ENCODE data around the gene FANCD2. TPM values are rescaled to one million over a fixed set of nuclear protein-coding genes. Genes with fewer than 3 reads are reported as not detected.
"Not testable (repeated sequence)": the region's sequence is repeated elsewhere in the genome, so short reads cannot be mapped to it uniquely, and the experiment has no call there.

FANCD2 gene
- total and polyA plus RNA-seq, 4 experiments from 2014 or later, result 5.3 to 28.3 (median 16.7) TPM

GRCh38 chr3:10121064-10121463 lies 94.8 kb downstream of the FANCD2 start:
- CTCF ChIA-PET (ENCODE audit: partially characterized antibody), result interaction anchor here (1.2 kb wide), 1 partner anchor 142 kb away, joined by 3 read pairs; no protein-coding TSS in a partner anchor
- Histone ChIP-seq H3K4me1 (ENCODE audit: insufficient read depth, low read length) (peaks cover 43% of the 10 kb centered on the region), H3K4me3 (ENCODE audit: low read length in 2 of 2) (no peak overlapping the region), H3K27me3 (ENCODE audit: insufficient read depth, low read length) (no peaks in the 10 kb centered on the region), H3K27ac (ENCODE audit: low read depth, low read length) (no peak overlapping the region), H3K9me3 (ENCODE audit: control insufficient read depth in 1 of 2, low read length in 2 of 2) (no peaks in the 10 kb centered on the region), H3K36me3 (ENCODE audit: insufficient read depth, low read length) (peaks cover 32% of the 10 kb centered on the region)
- no peak overlapping the region for H3K4me3 Mint-ChIP-seq
- H3K4me1 Mint-ChIP-seq, result peaks cover 36 to 60% (median 46%) of the 10 kb centered on the region in 4 donors
- POLR2A ChIA-PET (ENCODE audit: partially characterized antibody), result no interaction called here
- peak overlapping the region in 5 of 7 donors; percentile 2 to 78 (median 36) for H3K27ac Mint-ChIP-seq
- no peaks in the 10 kb centered on the region for H3K9me3 Mint-ChIP-seq
- intact Hi-C loops (cut with micrococcal nuclease), result no loop called here
- H3K36me3 Mint-ChIP-seq, result peaks cover 15 to 44% of the 10 kb centered on the region in 2 donors
- no peak for DNase-seq
- no peaks in the 10 kb centered on the region for H3K27me3 Mint-ChIP-seq

GRCh38 chr3:10122724-10123123 lies 96.5 kb downstream of the FANCD2 start:
- Mint-ChIP-seq H3K4me3 (no peak overlapping the region), H3K27ac (peak overlapping the region in 4 of 7 donors; percentile 44 to 84 (median 68)), H3K4me1 (peaks cover 28 to 45% (median 37%) of the 10 kb centered on the region in 4 donors), H3K27me3 (no peaks in the 10 kb centered on the region), H3K9me3 (no peaks in the 10 kb centered on the region), H3K36me3 (peaks cover 29 to 50% of the 10 kb centered on the region in 2 donors)
- Histone ChIP-seq H3K27me3 (ENCODE audit: insufficient read depth, low read length) (no peaks in the 10 kb centered on the region), H3K36me3 (ENCODE audit: insufficient read depth, low read length) (peaks cover 39% of the 10 kb centered on the region), H3K4me1 (ENCODE audit: insufficient read depth, low read length) (peaks cover 26% of the 10 kb centered on the region), H3K4me3 (ENCODE audit: low read length in 2 of 2) (no peak overlapping the region), H3K27ac (ENCODE audit: low read depth, low read length) (no peak overlapping the region), H3K9me3 (ENCODE audit: control insufficient read depth in 1 of 2, low read length in 2 of 2) (no peaks in the 10 kb centered on the region)
- intact Hi-C loops (cut with micrococcal nuclease), result no loop called here
- POLR2A ChIA-PET (ENCODE audit: partially characterized antibody), result no interaction called here
- CTCF ChIA-PET (ENCODE audit: partially characterized antibody), result interaction anchor here (1.3 kb wide), 1 partner anchor 72 kb away, joined by 3 read pairs; no protein-coding TSS in a partner anchor
- no peak for DNase-seq

GRCh38 chr3:10135872-10136271 lies 109.6 kb downstream of the FANCD2 start:
- H3K4me1 Mint-ChIP-seq; POLR2A ChIA-PET (ENCODE audit: partially characterized antibody); intact Hi-C loops (cut with micrococcal nuclease): not testable (repeated sequence)

GRCh38 chr3:10136426-10137005 lies 110.3 kb downstream of the FANCD2 start:
- ChIA-PET POLR2A (ENCODE audit: partially characterized antibody) (no interaction called here), CTCF (ENCODE audit: partially characterized antibody) (no interaction called here)
- H3K9me3 ChIP-seq (ENCODE audit: control insufficient read depth in 1 of 2, low read length in 2 of 2), result no peaks in the 10 kb centered on the region
- H3K27me3 Mint-ChIP-seq, result no peaks in the 10 kb centered on the region
- H3K4me3 Mint-ChIP-seq, result no peak overlapping the region
- DNase-seq, result no peak
- intact Hi-C loops (cut with micrococcal nuclease), result no loop called here
- no peaks in the 10 kb centered on the region for H3K36me3 ChIP-seq (ENCODE audit: insufficient read depth, low read length)
- H3K4me3 ChIP-seq (ENCODE audit: low read length in 2 of 2), result no peak overlapping the region
- H3K36me3 Mint-ChIP-seq, result peaks cover 0 to under 1% of the 10 kb centered on the region in 2 donors
- H3K4me1 ChIP-seq (ENCODE audit: insufficient read depth, low read length), result peaks cover 5% of the 10 kb centered on the region
- peaks cover 0 to 8% (median under 1%) of the 10 kb centered on the region in 4 donors for H3K4me1 Mint-ChIP-seq
- no peaks in the 10 kb centered on the region for H3K9me3 Mint-ChIP-seq
- no peaks in the 10 kb centered on the region for H3K27me3 ChIP-seq (ENCODE audit: insufficient read depth, low read length)
- no peak overlapping the region for H3K27ac ChIP-seq (ENCODE audit: low read depth, low read length)
- no peak overlapping the region for H3K27ac Mint-ChIP-seq

More at GRCh38 chr3:10135872-10136271, 109.6 kb downstream of the FANCD2 start:
- H3K4me3 ChIP-seq (ENCODE audit: low read length in 2 of 2); H3K9me3 ChIP-seq (ENCODE audit: control insufficient read depth in 1 of 2, low read length in 2 of 2); DNase-seq; H3K4me3 Mint-ChIP-seq; H3K36me3 Mint-ChIP-seq; H3K9me3 Mint-ChIP-seq; H3K4me1 ChIP-seq (ENCODE audit: insufficient read depth, low read length); H3K36me3 ChIP-seq (ENCODE audit: insufficient read depth, low read length); H3K27me3 Mint-ChIP-seq; CTCF ChIA-PET (ENCODE audit: partially characterized antibody); H3K27me3 ChIP-seq (ENCODE audit: insufficient read depth, low read length); H3K27ac Mint-ChIP-seq; H3K27ac ChIP-seq (ENCODE audit: low read depth, low read length): not testable (repeated sequence)

- H3K36me3 ChIP-seq (ENCODE audit: insufficient read depth, low read length), result no peaks in the 10 kb centered on the region
- no peak overlapping the region for H3K4me3 ChIP-seq (ENCODE audit: low read length in 2 of 2)
- intact Hi-C loops (cut with micrococcal nuclease), result no loop called here
- H3K27ac Mint-ChIP-seq, result peak overlapping the region in 1 of 7 donors; percentile 48
- no peak overlapping the region for H3K4me3 Mint-ChIP-seq
- H3K4me1 ChIP-seq (ENCODE audit: insufficient read depth, low read length), result peaks cover 5% of the 10 kb centered on the region
- no peaks in the 10 kb centered on the region for H3K9me3 ChIP-seq (ENCODE audit: control insufficient read depth in 1 of 2, low read length in 2 of 2)
- no peaks in the 10 kb centered on the region for H3K27me3 Mint-ChIP-seq
- CTCF ChIA-PET (ENCODE audit: partially characterized antibody), result no interaction called here
- DNase-seq, result no peak
- POLR2A ChIA-PET (ENCODE audit: partially characterized antibody), result no interaction called here
- no peaks in the 10 kb centered on the region for H3K27me3 ChIP-seq (ENCODE audit: insufficient read depth, low read length)
- H3K4me1 Mint-ChIP-seq, result peaks cover 0 to 14% (median under 1%) of the 10 kb centered on the region in 4 donors
- H3K27ac ChIP-seq (ENCODE audit: low read depth, low read length), result no peak overlapping the region
- H3K9me3 Mint-ChIP-seq, result no peaks in the 10 kb centered on the region
- peaks cover 0 to 6% of the 10 kb centered on the region in 2 donors for H3K36me3 Mint-ChIP-seq
Observed at GRCh38 chr3:10137178-10137577, 110.9 kb downstream of the FANCD2 start.

- Histone ChIP-seq H3K4me3 (ENCODE audit: low read length in 2 of 2) (peak overlapping the region; percentile 21 to 55), H3K4me1 (ENCODE audit: insufficient read depth, low read length) (peaks cover 37% of the 10 kb centered on the region), H3K36me3 (ENCODE audit: insufficient read depth, low read length) (no peaks in the 10 kb centered on the region), H3K27me3 (ENCODE audit: insufficient read depth, low read length) (no peaks in the 10 kb centered on the region), H3K9me3 (ENCODE audit: control insufficient read depth in 1 of 2, low read length in 2 of 2) (no peaks in the 10 kb centered on the region), H3K27ac (ENCODE audit: low read depth, low read length) (peak overlapping the region; percentile 94)
- CTCF ChIA-PET (ENCODE audit: partially characterized antibody), result interaction anchor here (0.6 to 2.5 kb wide), 4 partner anchors 10 to 123 kb away, joined by 3 to 9 read pairs (median 4); no protein-coding TSS in a partner anchor
- Mint-ChIP-seq H3K4me3 (peak overlapping the region; percentile 90 to 98 (median 95)), H3K9me3 (no peaks in the 10 kb centered on the region), H3K36me3 (peaks cover 7 to 19% of the 10 kb centered on the region in 2 donors), H3K27me3 (no peaks in the 10 kb centered on the region), H3K27ac (peak overlapping the region; percentile 42 to 99 (median 98)), H3K4me1 (peaks cover 16 to 48% (median 24%) of the 10 kb centered on the region in 4 donors)
- DNase-seq, result no peak
- intact Hi-C loops (cut with micrococcal nuclease), result loop anchor here (1.0 to 5.0 kb wide), 3 partner anchors 26 to 409 kb away; partner anchors contain the start of genes BRK1, BRPF1 and TATDN2
- POLR2A ChIA-PET (ENCODE audit: partially characterized antibody), result interaction anchor here (0.6 to 2.5 kb wide), 19 partner anchors 9 to 208 kb away, joined by 3 to 25 read pairs (median 6); partner anchors contain the start of genes CRELD1, IRAK2, SEC13 and TATDN2
Observed at GRCh38 chr3:10140996-10141546, 114.8 kb downstream of the FANCD2 start.
